ENCODE data around the gene PCDHB15. TPM values are rescaled to one million over a fixed set of nuclear protein-coding genes. Genes with fewer than 3 reads are reported as not detected.
"Not testable (repeated sequence)": the region's sequence is repeated elsewhere in the genome, so short reads cannot be mapped to it uniquely, and the experiment has no call there.

PCDHB15 gene
- 7.8 and 9.4 TPM in 2 replicates for total RNA-seq (ENCODE audit: low replicate concordance)

GRCh38 chr5:141245250-141245717, at the start of gene PCDHB15:
Gene PCDHB15, plus strand, starts transcription at chr5:141245395. Its CDS starts 184 bp downstream, at chr5:141245579.
- H3K4me1 Mint-ChIP-seq: peaks cover 9% of the 10 kb centered on the region
- Histone ChIP-seq H3K27me3 (no peaks in the 10 kb centered on the region), H3K9ac (no peak within 1 kb of the TSS), H3K9me3 (ENCODE audit: low read depth) (peaks cover 11% of the 10 kb centered on the region), H3K79me2 (ENCODE audit: low read depth) (no peaks in the 10 kb centered on the region), H2AFZ (replicated peaks) (peak within 1 kb of the TSS; percentile 91), H3K4me2 (peak within 1 kb of the TSS; percentile 73), H4K20me1 (ENCODE audit: low read depth) (no peaks in the 10 kb centered on the region), H3K4me3 (peak within 1 kb of the TSS; percentile 41), H3K27ac (peak within 1 kb of the TSS; percentile 76), H3F3A (ENCODE audit: low read depth) (no peaks in the 10 kb centered on the region), H3K4me1 (no peaks in the 10 kb centered on the region), H3K36me3 (peaks cover 18% of the 10 kb centered on the region)
- H3K4me3 Mint-ChIP-seq: no peak within 1 kb of the TSS
- H3K9me3 Mint-ChIP-seq: peaks cover 77% of the 10 kb centered on the region
- peak; percentile 75 for DNase-seq (ENCODE audit: low spot score)
- peaks cover 2% of the 10 kb centered on the region for H3K27me3 Mint-ChIP-seq (ENCODE audit: insufficient read depth, low read depth)
- peaks cover 27% of the 10 kb centered on the region for H3K36me3 Mint-ChIP-seq
- no peak within 1 kb of the TSS for H3K27ac Mint-ChIP-seq
- no peak for TF ChIP-seq EZH2phosphoT487 (IDR thresholded peaks at IDR 0.05)
- TF ChIP-seq CTCF (IDR thresholded peaks at IDR 0.05): peak; percentile 67
- TF ChIP-seq EZH2 (IDR thresholded peaks at IDR 0.05): no peak

GRCh38 chr5:141196363-141196762, 48.8 kb upstream of the PCDHB15 start:
- no peak for DNase-seq (ENCODE audit: low spot score)
- H3K36me3 Mint-ChIP-seq: peaks cover 18% of the 10 kb centered on the region
- Histone ChIP-seq H3K36me3 (peaks cover 11% of the 10 kb centered on the region), H3K79me2 (ENCODE audit: low read depth) (no peaks in the 10 kb centered on the region), H2AFZ (replicated peaks) (no peak overlapping the region), H3K4me1 (no peaks in the 10 kb centered on the region), H3K4me3 (no peak overlapping the region), H3K27ac (no peak overlapping the region), H4K20me1 (ENCODE audit: low read depth) (no peaks in the 10 kb centered on the region), H3K9ac (no peak overlapping the region), H3K9me3 (ENCODE audit: low read depth) (peaks cover 22% of the 10 kb centered on the region), H3K27me3 (peaks cover 17% of the 10 kb centered on the region), H3K4me2 (no peak overlapping the region), H3F3A (ENCODE audit: low read depth) (peaks cover 6% of the 10 kb centered on the region)
- peaks cover 8% of the 10 kb centered on the region for H3K27me3 Mint-ChIP-seq (ENCODE audit: insufficient read depth, low read depth)
- no peaks in the 10 kb centered on the region for H3K4me1 Mint-ChIP-seq
- no peak overlapping the region for H3K27ac Mint-ChIP-seq
- H3K9me3 Mint-ChIP-seq: peaks cover 62% of the 10 kb centered on the region
- TF ChIP-seq CTCF (IDR thresholded peaks at IDR 0.05): no peak
- no peak for TF ChIP-seq EZH2phosphoT487 (IDR thresholded peaks at IDR 0.05)
- TF ChIP-seq EZH2 (IDR thresholded peaks at IDR 0.05): no peak
- H3K4me3 Mint-ChIP-seq: no peak overlapping the region

GRCh38 chr5:141199359-141200235, 45.6 kb upstream of the PCDHB15 start, which contains the start of gene PCDHB11:
Gene PCDHB11, plus strand, starts transcription at chr5:141199627. Its CDS starts 148 bp downstream, at chr5:141199775.
- H3K9me3 Mint-ChIP-seq: peaks cover 54% of the 10 kb centered on the region
- peaks cover 15% of the 10 kb centered on the region for H3K36me3 Mint-ChIP-seq
- H2AFZ ChIP-seq (replicated peaks): no peak within 1 kb of the TSS

GRCh38 chr5:141201126-141201525, 44.1 kb upstream of the PCDHB15 start:
- not testable (repeated sequence) for H3K27me3 Mint-ChIP-seq (ENCODE audit: insufficient read depth, low read depth); H3K9me3 ChIP-seq (ENCODE audit: low read depth); H3K27ac ChIP-seq; H3K4me3 Mint-ChIP-seq; H3F3A ChIP-seq (ENCODE audit: low read depth); H3K4me2 ChIP-seq; H2AFZ ChIP-seq (replicated peaks); DNase-seq (ENCODE audit: low spot score); H3K4me3 ChIP-seq; H3K27ac Mint-ChIP-seq; H3K79me2 ChIP-seq (ENCODE audit: low read depth); H3K4me1 ChIP-seq; H4K20me1 ChIP-seq (ENCODE audit: low read depth); H3K9ac ChIP-seq; H3K36me3 ChIP-seq; H3K4me1 Mint-ChIP-seq
- Mint-ChIP-seq H3K9me3 (peaks cover 53% of the 10 kb centered on the region), H3K36me3 (peaks cover 14% of the 10 kb centered on the region)
- H3K27me3 ChIP-seq: peaks cover 30% of the 10 kb centered on the region

More at GRCh38 chr5:141199359-141200235, 45.6 kb upstream of the PCDHB15 start, which contains the start of gene PCDHB11:
- Mint-ChIP-seq H3K27ac (peak within 1 kb of the TSS; percentile 83), H3K4me3 (peak within 1 kb of the TSS; percentile 60), H3K27me3 (ENCODE audit: insufficient read depth, low read depth) (peaks cover 8% of the 10 kb centered on the region), H3K4me1 (no peaks in the 10 kb centered on the region)
- DNase-seq (ENCODE audit: low spot score): peak; percentile 53
- Histone ChIP-seq H3K27ac (no peak within 1 kb of the TSS), H3K4me2 (no peak within 1 kb of the TSS), H4K20me1 (ENCODE audit: low read depth) (no peaks in the 10 kb centered on the region), H3K4me1 (no peaks in the 10 kb centered on the region), H3K79me2 (ENCODE audit: low read depth) (no peaks in the 10 kb centered on the region), H3F3A (ENCODE audit: low read depth) (no peaks in the 10 kb centered on the region), H3K4me3 (no peak within 1 kb of the TSS), H3K9me3 (ENCODE audit: low read depth) (peaks cover 17% of the 10 kb centered on the region), H3K9ac (no peak within 1 kb of the TSS), H3K36me3 (peaks cover 11% of the 10 kb centered on the region), H3K27me3 (peaks cover 30% of the 10 kb centered on the region)
- TF ChIP-seq EZH2 (IDR thresholded peaks at IDR 0.05) (no peak), EZH2phosphoT487 (IDR thresholded peaks at IDR 0.05) (no peak), CTCF (IDR thresholded peaks at IDR 0.05) (peak; percentile 59)

- not testable (repeated sequence) for H3K4me2 ChIP-seq; H3K27ac ChIP-seq; H2AFZ ChIP-seq (replicated peaks); H4K20me1 ChIP-seq (ENCODE audit: low read depth); H3K4me3 Mint-ChIP-seq; H3K36me3 ChIP-seq; H3K4me1 ChIP-seq; H3K27me3 Mint-ChIP-seq (ENCODE audit: insufficient read depth, low read depth); DNase-seq (ENCODE audit: low spot score); H3K27ac Mint-ChIP-seq; H3K4me1 Mint-ChIP-seq; H3K9ac ChIP-seq; H3F3A ChIP-seq (ENCODE audit: low read depth); H3K4me3 ChIP-seq; H3K9me3 ChIP-seq (ENCODE audit: low read depth); H3K79me2 ChIP-seq (ENCODE audit: low read depth)
- peaks cover 50% of the 10 kb centered on the region for H3K9me3 Mint-ChIP-seq
- H3K36me3 Mint-ChIP-seq: peaks cover 12% of the 10 kb centered on the region
- peaks cover 30% of the 10 kb centered on the region for H3K27me3 ChIP-seq
These were observed 43.5 kb upstream of the PCDHB15 start for GRCh38 chr5:141201646-141202045.
